H9 (cell line): ENCODE measurements around the gene ELAC1. TPM values are rescaled to one million over a fixed set of nuclear protein-coding genes. Genes with fewer than 3 reads are reported as not detected.
"Not testable (repeated sequence)": the region's sequence is repeated elsewhere in the genome, so short reads cannot be mapped to it uniquely, and the experiment has no call there.

ENCODE experiments used
- DNase-seq: peaks from one replicate; pipeline ENCODE4 v3.0.0-alpha.2; 2017
- H2AFZ ChIP-seq: one replicate; pipeline ENCODE4 v1.6.1; 2013; ENCODE audit warnings: mild to moderate bottlenecking, low read length, control low read depth, moderate library complexity
- H2AK5ac ChIP-seq: 2 replicates; pipeline ENCODE4 v1.6.1; 2013; ENCODE audit warnings: low read length, control low read depth, mixed read lengths; ENCODE audit not compliant: insufficient read length
- H2BK120ac ChIP-seq: one replicate; pipeline ENCODE4 v1.6.1; 2013; ENCODE audit warnings: low read depth, mild to moderate bottlenecking, low read length, control low read depth, inconsistent platforms; ENCODE audit not compliant: poor library complexity, severe bottlenecking
- H2BK12ac ChIP-seq: 2 replicates; pipeline ENCODE4 v1.6.1; 2013; ENCODE audit warnings: low read length, control low read depth, mixed read lengths, low read depth; ENCODE audit not compliant: insufficient read length
- H2BK15ac ChIP-seq: 2 replicates; pipeline ENCODE4 v1.6.1; 2013; ENCODE audit warnings: low read depth, low read length, control low read depth
- H2BK20ac ChIP-seq: one replicate; pipeline ENCODE4 v1.6.1; 2013; ENCODE audit warnings: low read depth, mild to moderate bottlenecking, low read length, control low read depth, inconsistent platforms; ENCODE audit not compliant: poor library complexity, severe bottlenecking
- H2BK5ac ChIP-seq: 2 replicates; pipeline ENCODE4 v1.6.1; 2013; ENCODE audit warnings: low read length, control low read depth, mixed read lengths; ENCODE audit not compliant: insufficient read length
- H3K14ac ChIP-seq: 2 replicates; pipeline ENCODE4 v1.6.1; 2013; ENCODE audit warnings: low read length, control low read depth; ENCODE audit not compliant: insufficient read depth
- H3K18ac ChIP-seq: 2 replicates; pipeline ENCODE4 v1.6.1; 2013; ENCODE audit warnings: low read depth, mild to moderate bottlenecking, mixed read lengths, low read length, control low read depth; ENCODE audit not compliant: insufficient read length
- H3K23ac ChIP-seq: 2 replicates; pipeline ENCODE4 v1.6.1; 2013; ENCODE audit warnings: low read length, control low read depth, mixed read lengths, low read depth; ENCODE audit not compliant: insufficient read length
- H3K23me2 ChIP-seq: 2 replicates; pipeline ENCODE4 v1.6.1; 2013; ENCODE audit warnings: low read depth, mild to moderate bottlenecking, mixed read lengths, low read length, control low read depth; ENCODE audit not compliant: insufficient read length, poor library complexity, severe bottlenecking
- H3K27ac ChIP-seq: 2 replicates; pipeline ENCODE4 v1.5.1; 2013; ENCODE audit warnings: low read length, control low read depth, mixed read lengths, low read depth; ENCODE audit not compliant: insufficient read length
- H3K27me3 ChIP-seq: 2 replicates; pipeline ENCODE4 v1.6.1; 2013; ENCODE audit warnings: low read length, control low read depth, inconsistent platforms; ENCODE audit not compliant: insufficient read depth
- H3K4ac ChIP-seq: 2 replicates; pipeline ENCODE4 v1.6.1; 2013; ENCODE audit warnings: low read depth, mild to moderate bottlenecking, control low read depth, inconsistent platforms, low read length, moderate library complexity
- H3K4me1 ChIP-seq: 2 replicates; pipeline ENCODE4 v1.6.1; 2013; ENCODE audit warnings: low read length, control low read depth, inconsistent platforms; ENCODE audit not compliant: insufficient read depth
- H3K4me2 ChIP-seq: 2 replicates; pipeline ENCODE4 v1.6.1; 2013; ENCODE audit warnings: low read length, control low read depth, mixed read lengths; ENCODE audit not compliant: insufficient read length, insufficient read depth
- H3K56ac ChIP-seq: 2 replicates; pipeline ENCODE4 v1.6.1; 2013; ENCODE audit warnings: low read depth, mild to moderate bottlenecking, mixed read lengths, low read length, control low read depth; ENCODE audit not compliant: insufficient read length
- H3K79me1 ChIP-seq: 2 replicates; pipeline ENCODE4 v1.6.1; 2013; ENCODE audit warnings: low read depth, mild to moderate bottlenecking, moderate library complexity, low read length, control low read depth, inconsistent platforms; ENCODE audit not compliant: insufficient read depth, poor library complexity, severe bottlenecking
- H3K79me2 ChIP-seq: 2 replicates; pipeline ENCODE4 v1.6.1; 2013; ENCODE audit warnings: low read length, control low read depth, inconsistent platforms; ENCODE audit not compliant: insufficient read depth
- H3K9ac ChIP-seq: 2 replicates; pipeline ENCODE4 v1.6.1; 2013; ENCODE audit warnings: low read length, control low read depth, mixed read lengths; ENCODE audit not compliant: insufficient read length; ENCODE audit errors: extremely low read depth
- H3K9me3 ChIP-seq: one replicate; pipeline ENCODE4 v1.6.1; 2013; ENCODE audit warnings: low read depth, low read length, inconsistent platforms; ENCODE audit not compliant: control insufficient read depth
- H3T11ph ChIP-seq: one replicate; pipeline ENCODE4 v1.6.1; 2013; ENCODE audit warnings: mild to moderate bottlenecking, low read length, control low read depth, inconsistent platforms
- H4K20me1 ChIP-seq: one replicate; pipeline ENCODE4 v1.6.1; 2013; ENCODE audit not compliant: control insufficient read depth, insufficient read length, insufficient read depth
- H4K5ac ChIP-seq: 2 replicates; pipeline ENCODE4 v1.6.1; 2013; ENCODE audit warnings: low read depth, mild to moderate bottlenecking, mixed read lengths, low read length, control low read depth; ENCODE audit not compliant: insufficient read length
- H4K8ac ChIP-seq: replicated peaks from 2 replicates; pipeline ENCODE4 v1.6.1; 2013; ENCODE audit warnings: low read length, control low read depth, mixed read lengths, low read depth; ENCODE audit not compliant: insufficient read length
- H4K91ac ChIP-seq: 2 replicates; pipeline ENCODE4 v1.6.1; 2013; ENCODE audit warnings: low read depth, mild to moderate bottlenecking, moderate library complexity, mixed read lengths, low read length, control low read depth; ENCODE audit not compliant: insufficient read length
- H3K27ac Mint-ChIP-seq, 3 experiments: 2 replicates in 2 of 3; 3 replicates in 1 of 3; pipeline ENCODE4 v1.8.0; 2020 to 2021; ENCODE audit warnings: mixed read lengths in 3 of 3, mild to moderate bottlenecking in 1 of 3, moderate library complexity in 1 of 3
- H3K27me3 Mint-ChIP-seq: 2 replicates; pipeline ENCODE4 v1.8.0; 2021; ENCODE audit warnings: low read depth, mild to moderate bottlenecking, moderate library complexity, mixed read lengths
- H3K36me3 Mint-ChIP-seq, 3 experiments: 2 replicates in 2 of 3; 3 replicates in 1 of 3; pipeline ENCODE4 v1.8.0; 2020 to 2021; ENCODE audit warnings: low read depth in 3 of 3, mixed read lengths in 3 of 3; ENCODE audit not compliant: insufficient read depth in 1 of 3
- H3K4me1 Mint-ChIP-seq, 2 experiments: 2 replicates each; pipeline ENCODE4 v1.8.0; 2020; ENCODE audit warnings: mixed read lengths in 2 of 2
- H3K4me3 Mint-ChIP-seq, 2 experiments: 2 replicates in 1 of 2; 3 replicates in 1 of 2; pipeline ENCODE4 v1.8.0; 2020 to 2021; ENCODE audit warnings: mild to moderate bottlenecking in 2 of 2, mixed read lengths in 2 of 2, moderate library complexity in 1 of 2
- H3K9me3 Mint-ChIP-seq, 2 experiments: 2 replicates in 1 of 2; 3 replicates in 1 of 2; pipeline ENCODE4 v1.8.0; 2020; ENCODE audit warnings: mild to moderate bottlenecking in 2 of 2, mixed read lengths in 2 of 2, moderate library complexity in 1 of 2
- CTCF ChIP-seq: fragments of 200-600 bp; sonication (generic); conservative IDR thresholded peaks from 3 replicates; pipeline ENCODE4 v1.8.0; 2021; ENCODE audit warnings: antibody characterized with exemption, mild to moderate bottlenecking
- WGBS: extraction: QIAGEN DNeasy Blood & Tissue Kit; methylation state at CpG from one replicate; pipeline ENCODE4 v1.1.7; 2013; ENCODE audit warnings: missing lambda C conversion rate, low lambda C conversion rate, mixed read lengths; ENCODE audit not compliant: insufficient read length; ENCODE audit errors: extremely low coverage; 5-methylcytosine and 5-hydroxymethylcytosine counted together
- total RNA-seq: library from RNA; stranded (reverse); gene quantifications from 2 replicates; pipeline ENCODE4 v1.2.1, GENCODE V29; 2021

ELAC1 gene
- total RNA-seq, 1 experiment from 2014 or later, result 5.7 TPM

DNA sequence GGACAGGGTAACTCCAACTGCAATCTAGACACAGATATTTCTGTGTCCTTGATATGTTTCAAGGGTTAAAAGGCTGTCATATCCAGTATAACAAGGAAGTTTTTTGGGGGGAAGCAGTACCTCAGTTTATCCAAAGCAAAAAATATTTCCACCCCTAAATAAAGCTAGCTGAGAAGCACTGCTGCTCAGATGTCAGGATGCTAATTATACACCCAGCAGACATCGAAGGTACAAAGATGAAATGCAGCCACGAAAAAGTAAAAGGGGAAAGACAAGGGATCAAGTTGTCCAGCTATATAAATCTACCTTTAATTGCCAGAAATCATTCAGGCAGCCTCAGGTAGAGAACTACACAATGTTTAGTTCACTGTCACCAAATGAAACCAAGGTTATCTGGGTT lies 26.2 kb downstream of the ELAC1 start:
- Histone ChIP-seq H3K79me2 (no peaks in the 10 kb centered on the region), H3K14ac (no peak overlapping the region)

DNA sequence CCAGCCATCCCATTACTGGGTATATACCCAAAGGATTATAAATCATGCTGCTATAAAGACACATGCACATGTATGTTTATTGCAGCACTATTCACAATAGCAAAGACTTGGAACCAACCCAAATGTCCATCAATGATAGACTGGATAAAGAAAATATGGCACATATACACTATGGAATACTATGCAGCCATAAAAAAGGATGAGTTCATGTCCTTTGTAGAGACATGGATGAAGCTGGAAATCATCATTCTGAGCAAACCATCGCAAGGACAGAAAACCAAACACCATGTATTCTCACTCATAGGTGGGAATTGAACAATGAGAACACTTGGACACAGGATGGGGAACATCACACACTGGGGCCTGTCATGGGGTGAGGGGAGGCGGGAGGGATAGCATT lies 35.3 kb downstream of the ELAC1 start:
- not testable (repeated sequence) for H3K4me1 ChIP-seq, DNase-seq, H3K27ac Mint-ChIP-seq, H4K20me1 ChIP-seq, H3K18ac ChIP-seq, H3K14ac ChIP-seq, H3K56ac ChIP-seq, H3K79me2 ChIP-seq, H2AK5ac ChIP-seq, H3K27me3 ChIP-seq, H3T11ph ChIP-seq, H3K4ac ChIP-seq, H2BK20ac ChIP-seq, H3K9ac ChIP-seq, H3K9me3 ChIP-seq, H3K4me3 Mint-ChIP-seq, H3K23me2 ChIP-seq, H2BK120ac ChIP-seq, H3K4me2 ChIP-seq, H2BK5ac ChIP-seq, H3K23ac ChIP-seq, H3K79me1 ChIP-seq, H4K91ac ChIP-seq, H2AFZ ChIP-seq, H3K27me3 Mint-ChIP-seq, H2BK12ac ChIP-seq, H3K27ac ChIP-seq, H3K36me3 Mint-ChIP-seq, H4K8ac ChIP-seq, H4K5ac ChIP-seq, H2BK15ac ChIP-seq
- Mint-ChIP-seq H3K9me3 (peaks cover 13 to 14% of the 10 kb centered on the region in 2 experiments; a peak in 4 of 5 replicates), H3K4me1 (peaks cover 14 to 20% of the 10 kb centered on the region in 2 experiments)
- WGBS, result no CpG with 5 or more reads among the region's 2 CpGs

More for the DNA sequence above, 26.2 kb downstream of the ELAC1 start:
- Mint-ChIP-seq H3K36me3 (peaks cover 0 to 4% (median 0%) of the 10 kb centered on the region in 3 experiments; a peak in 1 of 7 replicates), H3K27me3 (no peaks in the 10 kb centered on the region), H3K4me1 (peaks cover 11 to 22% of the 10 kb centered on the region in 2 experiments), H3K9me3 (peaks cover 3 to 4% of the 10 kb centered on the region in 2 experiments; a peak in 3 of 5 replicates), H3K27ac (no peak overlapping the region), H3K4me3 (no peak overlapping the region)
- H3K4ac ChIP-seq, result no peak overlapping the region
- no peak overlapping the region for H3K4me2 ChIP-seq
- no peaks in the 10 kb centered on the region; the same call in 1 of the 2 replicates for H3K4me1 ChIP-seq
- no peak overlapping the region for H2AFZ ChIP-seq
- no peak overlapping the region for H3K18ac ChIP-seq
- H4K20me1 ChIP-seq, result no peaks in the 10 kb centered on the region
- H2BK5ac ChIP-seq, result no peak overlapping the region
- H4K5ac ChIP-seq, result no peak overlapping the region
- no peak overlapping the region for H3K9ac ChIP-seq
- H3T11ph ChIP-seq, result no peak overlapping the region
- H3K56ac ChIP-seq, result no peak overlapping the region
- WGBS, result no CpG with 5 or more reads among the region's 2 CpGs
- no peak overlapping the region for H2AK5ac ChIP-seq
- no peak overlapping the region for H4K91ac ChIP-seq
- no peak for DNase-seq
- H2BK12ac ChIP-seq, result no peak overlapping the region
- H2BK20ac ChIP-seq, result no peak overlapping the region
- no peaks in the 10 kb centered on the region for H3K23me2 ChIP-seq
- no peak for TF ChIP-seq CTCF
- no peak overlapping the region for H4K8ac ChIP-seq
- H3K27ac ChIP-seq, result no peak overlapping the region
- H3K27me3 ChIP-seq, result no peaks in the 10 kb centered on the region
- no peaks in the 10 kb centered on the region for H3K9me3 ChIP-seq
- no peak overlapping the region for H2BK15ac ChIP-seq
- H2BK120ac ChIP-seq, result no peak overlapping the region
- H3K23ac ChIP-seq, result no peak overlapping the region
- no peaks in the 10 kb centered on the region for H3K79me1 ChIP-seq
